SK-N-MC (cell line): ENCODE data around the gene CFAP57.

Source experiments
- EZH2 ChIP-seq: fragments of 200-600 bp; sonication (generic); IDR thresholded peaks from one replicate; pipeline ENCODE4 v1.6.1; 2017; ENCODE audit warnings: antibody characterized with exemption
- POLR2AphosphoS5 ChIP-seq: IDR thresholded peaks from 2 replicates; pipeline ENCODE4 v1.6.1; 2012; ENCODE audit warnings: mild to moderate bottlenecking, low read depth, low read length, borderline replicate concordance

GRCh38 chr1:43227143-43227764, 55.1 kb downstream of the CFAP57 start:
- TF ChIP-seq EZH2 (no peak), POLR2AphosphoS5 (no peak)
